Dedifferentiated amniotic fluid mesenchymal stem cell (primary cell): ENCODE results near the gene ITGA11.

ENCODE experiments used
- DNase-seq: peaks from one replicate; pipeline ENCODE4 v3.0.0-alpha.2; 2016; ENCODE audit errors: extremely low spot score

The ITGA11 gene

GRCh38 chr15:68311859-68312557 lies 120.0 kb downstream of the ITGA11 start:
- DNase-seq = no peak

GRCh38 chr15:68311464-68311835 lies 120.5 kb downstream of the ITGA11 start:
- no peak for DNase-seq

DNA sequence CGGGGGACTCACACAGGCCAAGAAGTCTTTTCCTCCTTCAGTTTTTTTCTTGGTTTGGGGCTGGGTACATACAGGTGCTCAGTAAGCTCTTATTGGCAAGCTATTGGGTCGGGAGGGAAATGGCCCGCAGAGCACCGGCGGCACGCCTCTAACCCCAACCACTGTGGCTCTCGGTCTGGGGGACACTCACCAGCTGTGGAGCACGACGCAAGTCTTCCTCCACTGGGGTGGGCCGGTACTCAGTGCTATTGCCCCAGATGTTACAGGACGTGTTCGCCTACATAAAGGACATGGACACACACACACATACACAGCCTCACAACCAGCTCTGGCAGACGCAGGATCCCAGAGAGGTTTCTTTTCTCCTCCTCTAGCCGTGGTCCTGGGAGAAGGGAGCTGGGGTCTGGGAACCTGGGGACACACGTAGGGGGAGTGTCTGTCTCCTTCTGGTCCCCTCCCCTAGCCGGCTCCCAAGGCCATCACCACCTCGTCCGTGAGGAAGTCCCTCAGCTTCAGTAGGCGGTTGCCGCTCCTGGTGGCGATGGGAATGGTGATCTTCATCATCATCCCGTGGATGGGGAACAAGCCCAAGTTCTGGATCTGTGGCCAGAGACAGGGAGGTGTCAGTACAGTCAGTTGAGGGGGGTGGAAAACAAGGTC lies 121.0 kb downstream of the ITGA11 start:
- no peak for DNase-seq

- no peak for DNase-seq
Observed at GRCh38 chr15:68310178-68310803, 121.7 kb downstream of the ITGA11 start.

- DNase-seq = no peak
Observed at GRCh38 chr15:68309024-68309423, 122.9 kb downstream of the ITGA11 start.

DNA sequence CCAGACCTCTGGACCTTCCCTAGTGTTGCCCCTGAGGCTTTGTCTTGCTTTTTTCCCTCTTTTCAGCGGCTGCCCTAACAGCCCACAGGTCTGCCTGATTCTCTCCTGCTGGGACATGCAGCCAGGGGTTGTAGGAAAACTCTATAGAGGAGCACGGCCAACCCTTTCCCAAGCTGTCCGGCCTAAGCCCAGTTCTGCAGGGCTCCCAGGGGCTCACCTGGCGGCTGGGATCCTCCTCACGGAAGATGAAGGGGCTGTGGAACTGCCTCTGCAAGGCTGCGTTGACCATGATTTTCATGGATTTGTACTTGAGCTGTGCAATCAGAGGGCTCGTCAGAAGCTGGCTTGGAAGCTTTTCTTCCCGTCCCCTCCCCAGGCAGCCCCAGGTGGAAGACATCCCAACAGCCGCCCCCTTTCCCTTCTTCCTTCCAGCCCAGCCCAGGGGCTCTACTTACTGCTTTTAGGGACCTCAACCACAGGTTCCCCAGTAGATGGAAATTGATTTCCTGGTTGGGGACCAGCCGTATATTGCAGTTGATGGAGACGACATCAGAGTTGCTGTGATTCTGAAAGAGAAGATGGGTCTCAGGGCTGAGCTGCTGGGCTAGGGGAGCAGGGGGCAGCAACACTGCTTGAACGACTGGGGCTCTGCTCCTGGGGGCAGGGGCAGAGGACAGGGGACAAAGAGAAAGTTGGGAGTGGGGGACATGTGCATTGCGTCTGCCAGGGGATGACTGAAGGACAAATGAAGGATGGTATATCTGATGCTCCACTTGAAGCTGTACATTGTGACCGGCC lies 124.6 kb downstream of the ITGA11 start:
- no peak for DNase-seq

- DNase-seq = no peak
Observed at GRCh38 chr15:68305420-68305871, 126.5 kb downstream of the ITGA11 start.

DNA sequence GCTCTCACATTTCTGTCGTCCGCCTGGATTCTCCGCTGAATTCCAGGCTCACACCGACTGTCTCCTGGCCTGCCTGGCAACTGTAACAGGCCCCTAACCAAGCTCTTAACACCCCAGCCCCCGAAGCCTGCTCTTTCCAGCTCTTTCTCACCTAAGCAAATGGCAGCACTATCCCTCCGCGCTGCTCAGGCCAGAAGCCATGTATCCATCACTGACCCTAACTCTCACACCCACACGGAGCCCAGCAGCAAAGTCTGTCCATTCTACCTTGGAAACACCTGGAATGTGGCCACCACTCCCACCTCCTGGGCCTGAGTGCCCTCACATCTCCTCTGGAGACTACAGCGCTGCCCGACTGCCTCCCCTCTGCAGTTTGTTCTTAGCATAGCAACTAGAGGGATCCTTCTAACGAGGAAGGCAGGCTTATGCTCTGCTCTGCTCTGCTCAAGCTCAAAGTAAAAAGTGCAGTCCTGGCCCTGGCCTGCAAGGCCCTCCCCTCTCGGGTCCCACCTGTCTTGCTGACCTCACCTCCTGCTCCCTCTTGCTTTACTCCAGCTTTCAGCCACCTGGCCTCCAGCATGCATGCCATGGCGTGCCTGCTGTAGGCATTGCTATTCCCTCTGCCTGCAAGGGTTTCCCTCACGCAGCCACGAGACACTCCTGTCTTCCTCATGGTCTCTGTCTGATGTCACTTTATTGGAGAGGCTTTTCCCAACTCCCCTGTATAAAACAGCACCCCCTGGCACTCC lies 127.2 kb downstream of the ITGA11 start:
- DNase-seq = no peak

GRCh38 chr15:68303560-68304436 lies 128.2 kb downstream of the ITGA11 start:
- DNase-seq = no peak

DNA sequence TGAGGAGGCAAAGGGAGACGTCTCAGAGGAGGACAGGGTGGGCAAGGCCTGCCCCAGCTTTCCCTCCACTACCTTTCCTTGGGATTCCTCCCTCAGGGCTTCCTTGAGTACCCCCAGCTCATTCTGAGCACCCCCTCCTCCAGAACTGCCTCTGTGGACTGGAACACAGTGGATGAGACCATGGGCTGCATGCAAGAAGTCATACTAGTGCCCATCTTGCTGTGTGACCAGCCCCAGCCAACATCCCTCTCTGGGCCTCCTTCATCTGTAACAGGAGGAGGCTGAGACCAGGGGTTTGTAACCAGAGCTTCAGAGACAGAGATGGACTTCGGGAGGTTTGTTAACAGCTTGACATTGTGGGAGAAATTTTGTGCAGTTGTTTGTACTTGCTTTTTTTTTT lies 128.8 kb downstream of the ITGA11 start:
- DNase-seq = no peak

GRCh38 chr15:68302729-68303128 lies 129.2 kb downstream of the ITGA11 start:
- no peak for DNase-seq

DNA sequence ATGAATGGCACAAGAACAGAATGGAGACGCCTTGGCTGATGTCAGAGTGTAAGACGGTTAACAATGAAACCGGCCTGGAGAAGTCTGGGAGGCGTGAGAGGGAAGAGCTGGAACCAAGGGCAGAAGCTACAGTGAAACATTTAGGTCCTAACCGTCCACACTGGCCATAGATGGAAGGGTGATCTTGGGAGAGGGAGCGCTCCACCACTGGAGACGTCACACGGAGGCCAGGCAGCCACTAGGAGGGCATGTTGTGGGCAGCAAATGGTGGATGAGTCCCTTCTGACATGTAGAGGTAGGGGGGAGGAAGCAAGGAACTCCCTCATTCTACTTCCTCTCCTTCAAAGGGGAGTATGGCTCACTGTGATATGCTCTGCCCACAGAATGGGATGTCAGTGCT lies 130.7 kb downstream of the ITGA11 start:
- DNase-seq = no peak

- no peak for DNase-seq
Observed at GRCh38 chr15:68300115-68300940, 131.6 kb downstream of the ITGA11 start.

DNA sequence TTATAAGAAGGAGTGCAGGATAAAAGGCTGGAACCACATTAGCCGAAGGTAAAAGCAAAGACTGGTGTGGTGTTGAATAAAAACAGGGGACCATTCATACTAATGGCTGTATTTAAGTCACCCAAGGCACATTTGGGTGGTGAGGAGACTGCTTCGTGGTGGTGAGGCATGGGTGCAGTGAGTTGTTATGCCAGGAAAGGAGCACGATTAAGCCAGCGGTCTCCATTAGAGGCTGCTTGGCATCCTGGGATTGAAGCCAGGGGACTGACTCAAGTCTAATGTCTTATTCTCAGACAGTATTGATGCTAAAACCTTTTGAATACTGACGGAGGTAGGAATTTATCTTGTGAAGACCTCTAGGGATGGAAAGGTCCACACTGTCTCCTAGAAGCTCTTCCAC lies 132.5 kb downstream of the ITGA11 start:
- DNase-seq = no peak

- DNase-seq = no peak
Observed at GRCh38 chr15:68298882-68299381, 133.0 kb downstream of the ITGA11 start.

GRCh38 chr15:68298336-68298735 lies 133.6 kb downstream of the ITGA11 start:
- DNase-seq = no peak

GRCh38 chr15:68295014-68295805 lies 136.8 kb downstream of the ITGA11 start:
- no peak for DNase-seq

- no peak for DNase-seq
Observed at GRCh38 chr15:68292967-68293366, 139.0 kb downstream of the ITGA11 start.
